GM23248 (cell line): ENCODE results near the gene NOTCH2.
"Not testable (repeated sequence)": the region's sequence is repeated elsewhere in the genome, so short reads cannot be mapped to it uniquely, and the experiment has no call there.

Experiments used
- EZH2 ChIP-seq: fragments of 200-600 bp; sonication (generic); IDR thresholded peaks from 2 replicates; pipeline ENCODE4 v1.6.1; 2018; ENCODE audit warnings: antibody characterized with exemption, mild to moderate bottlenecking; ENCODE audit not compliant: insufficient read depth, poor library complexity, severe bottlenecking
- EZH2phosphoT487 ChIP-seq: fragments of 200-600 bp; sonication (generic); IDR thresholded peaks from 2 replicates; pipeline ENCODE4 v1.6.1; 2018; ENCODE audit warnings: antibody characterized with exemption, moderate library complexity, mild to moderate bottlenecking, low read depth; ENCODE audit not compliant: insufficient read depth

DNA sequence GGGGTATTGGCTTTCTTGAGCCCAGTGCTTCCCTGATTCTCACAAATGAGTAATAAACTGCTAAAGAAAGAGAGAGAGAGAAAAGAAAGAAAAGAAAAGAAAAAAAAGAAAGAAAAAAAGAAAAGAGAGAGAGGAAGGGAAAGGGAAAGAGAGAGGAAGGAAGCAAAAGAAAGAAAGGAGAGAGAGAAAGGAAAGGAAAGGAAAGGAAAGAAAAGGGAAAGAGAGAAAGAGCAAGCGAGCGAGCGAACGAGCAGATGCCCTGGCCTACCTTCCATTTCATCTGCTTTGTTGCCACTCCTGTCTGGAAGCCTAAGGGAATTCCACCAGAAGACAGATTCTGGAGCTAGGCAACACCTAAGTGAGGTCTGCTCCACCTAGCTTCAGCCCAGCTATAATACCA, 27.7 kb downstream of the NOTCH2 start:
- TF ChIP-seq EZH2phosphoT487, EZH2: not testable (repeated sequence)
